Skin epidermis (tissue), 12 donors: ENCODE data around the gene LCN2.
A peak's percentile ranks its signal among the peaks of the same experiment; 100 is the strongest.

ENCODE experiments used
- H3K27ac ChIP-seq, 21 experiments: fragments of 200-600 bp; sonication (generic) in 11 of 21; one replicate each; pipeline ENCODE4 v1.5.0; 2020; ENCODE audit warnings: mild to moderate bottlenecking in 3 of 21, inconsistent platforms in 2 of 21, moderate library complexity in 2 of 21
- H3K4me3 ChIP-seq, 7 experiments: fragments of 200-600 bp; sonication (generic) in 2 of 7; one replicate each; pipeline ENCODE4 v1.5.0; 2020; ENCODE audit warnings: inconsistent platforms in 2 of 7, mild to moderate bottlenecking in 2 of 7, moderate library complexity in 1 of 7

The LCN2 gene

DNA sequence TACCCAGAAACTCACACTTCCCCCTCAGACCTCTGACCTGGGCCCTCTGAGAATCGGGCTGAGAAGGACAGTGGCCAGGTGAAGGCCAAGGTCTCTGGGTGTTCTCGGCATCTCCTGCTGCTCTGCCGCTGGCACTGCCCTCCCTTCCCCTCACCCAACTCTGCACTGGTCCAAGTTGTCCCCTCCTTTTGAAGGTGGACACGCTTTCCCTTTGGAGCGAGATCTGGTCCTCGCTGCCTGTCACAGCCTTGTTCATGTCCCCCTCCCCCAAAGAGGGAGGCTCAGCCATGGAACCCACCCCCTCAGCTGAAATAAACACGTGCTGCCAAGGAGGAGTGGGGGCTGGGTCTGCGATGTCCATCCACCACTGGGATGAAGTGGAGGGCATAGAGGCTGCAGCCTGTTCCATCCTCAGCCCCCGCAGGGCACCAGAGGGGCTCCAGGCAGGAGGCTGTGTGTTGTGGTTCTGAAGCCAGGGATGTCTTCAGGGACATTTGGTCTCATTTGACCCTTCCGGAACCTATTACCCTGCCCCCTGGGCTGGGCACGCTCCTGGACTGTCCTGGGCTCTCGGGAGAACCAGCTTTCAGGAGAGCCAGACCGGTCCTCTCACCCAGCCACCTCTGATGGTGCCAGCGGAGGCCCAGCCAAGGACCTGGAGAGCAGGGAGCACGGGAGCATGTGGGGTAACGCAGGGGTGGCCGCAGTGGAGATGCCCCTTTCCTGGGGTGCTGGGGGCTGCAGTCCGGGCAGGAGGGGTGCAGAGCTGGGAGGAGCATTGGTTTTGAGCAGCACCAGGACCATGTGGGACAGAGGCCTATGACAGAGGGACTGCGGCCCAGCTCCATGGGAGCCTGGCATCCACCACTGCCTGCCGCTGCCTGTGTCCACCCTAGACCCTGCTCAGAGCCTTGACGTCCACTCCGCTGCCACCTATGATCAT is 4.7 kb upstream of the LCN2 start:
- H3K27ac ChIP-seq = peak overlapping the region in 5 of 21 experiments; percentile 9 to 62 (median 49)
- H3K4me3 ChIP-seq = no peak overlapping the region

GRCh38 chr9:128145536-128145935 is 3.7 kb upstream of the LCN2 start:
- peak overlapping the region in 6 of 21 experiments; percentile 9 to 66 (median 54) for H3K27ac ChIP-seq
- no peak overlapping the region for H3K4me3 ChIP-seq

GRCh38 chr9:128145951-128146351 is 3.3 kb upstream of the LCN2 start:
- H3K4me3 ChIP-seq = no peak overlapping the region
- peak overlapping the region in 4 of 21 experiments; percentile 9 to 66 (median 26) for H3K27ac ChIP-seq

DNA sequence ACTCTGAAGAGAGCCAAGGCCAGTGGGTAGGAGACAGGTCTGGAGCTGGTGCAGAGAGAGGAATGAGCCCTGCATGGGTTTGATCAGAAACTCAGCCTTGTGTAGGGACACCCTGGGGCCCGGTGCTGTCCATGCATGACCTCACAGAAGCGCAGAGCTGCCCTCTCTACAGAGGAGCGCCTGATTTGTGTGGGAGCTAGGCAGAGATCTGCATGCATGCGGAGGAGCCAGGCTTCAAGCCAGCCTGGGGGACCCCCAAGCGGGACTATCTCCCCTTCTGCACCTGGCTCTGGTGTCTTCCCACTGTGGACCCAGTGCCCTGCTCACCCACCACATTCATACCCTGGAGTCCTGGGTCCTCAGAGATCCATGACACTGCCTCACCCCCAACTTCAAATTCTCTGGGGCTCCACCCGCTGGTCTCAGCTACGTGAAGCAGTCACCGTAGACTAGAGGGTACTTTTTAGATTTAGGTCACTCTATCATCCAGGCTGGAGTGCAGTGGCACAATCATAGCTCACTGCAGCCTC is 2.6 kb upstream of the LCN2 start:
- Histone ChIP-seq H3K27ac (peak overlapping the region in 4 of 21 experiments; percentile 9 to 66 (median 26)), H3K4me3 (no peak overlapping the region)

DNA sequence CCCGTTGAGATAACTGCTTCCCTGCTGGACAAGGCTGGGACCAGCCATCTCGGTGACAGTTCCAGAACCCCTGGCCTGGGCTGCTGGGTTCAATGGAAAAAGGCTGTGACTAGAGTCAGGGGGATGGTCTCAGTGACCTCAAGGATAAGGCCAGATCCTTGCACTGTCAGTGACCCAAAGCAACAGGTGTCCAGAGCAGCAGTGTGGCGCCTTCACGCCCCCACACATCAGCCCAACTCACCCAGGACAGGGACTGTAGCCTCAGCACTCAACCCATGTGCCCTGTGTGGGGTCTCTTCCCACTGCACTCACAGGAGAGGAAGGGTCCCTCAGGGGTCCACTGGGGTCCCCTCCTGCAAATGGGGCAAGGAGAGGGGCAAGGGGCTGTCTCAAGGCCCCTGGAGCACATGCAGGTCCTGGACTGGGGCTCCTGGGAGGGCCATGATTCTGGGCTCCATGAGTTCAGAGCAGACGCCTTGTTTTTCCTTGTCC is 698 bp upstream of the LCN2 start:
- Histone ChIP-seq H3K4me3 (no peak overlapping the region), H3K27ac (peak overlapping the region in 7 of 21 experiments; percentile 19 to 71 (median 37))

GRCh38 chr9:128149951-128150593 is 819 bp downstream of the LCN2 start:
- no peak overlapping the region for H3K4me3 ChIP-seq
- H3K27ac ChIP-seq = peak overlapping the region in 4 of 21 experiments; percentile 44 to 69 (median 63)

GRCh38 chr9:128150594-128151308 is 1.5 kb downstream of the LCN2 start:
- Histone ChIP-seq H3K4me3 (no peak overlapping the region), H3K27ac (peak overlapping the region in 2 of 21 experiments; percentile 2 to 69)

DNA sequence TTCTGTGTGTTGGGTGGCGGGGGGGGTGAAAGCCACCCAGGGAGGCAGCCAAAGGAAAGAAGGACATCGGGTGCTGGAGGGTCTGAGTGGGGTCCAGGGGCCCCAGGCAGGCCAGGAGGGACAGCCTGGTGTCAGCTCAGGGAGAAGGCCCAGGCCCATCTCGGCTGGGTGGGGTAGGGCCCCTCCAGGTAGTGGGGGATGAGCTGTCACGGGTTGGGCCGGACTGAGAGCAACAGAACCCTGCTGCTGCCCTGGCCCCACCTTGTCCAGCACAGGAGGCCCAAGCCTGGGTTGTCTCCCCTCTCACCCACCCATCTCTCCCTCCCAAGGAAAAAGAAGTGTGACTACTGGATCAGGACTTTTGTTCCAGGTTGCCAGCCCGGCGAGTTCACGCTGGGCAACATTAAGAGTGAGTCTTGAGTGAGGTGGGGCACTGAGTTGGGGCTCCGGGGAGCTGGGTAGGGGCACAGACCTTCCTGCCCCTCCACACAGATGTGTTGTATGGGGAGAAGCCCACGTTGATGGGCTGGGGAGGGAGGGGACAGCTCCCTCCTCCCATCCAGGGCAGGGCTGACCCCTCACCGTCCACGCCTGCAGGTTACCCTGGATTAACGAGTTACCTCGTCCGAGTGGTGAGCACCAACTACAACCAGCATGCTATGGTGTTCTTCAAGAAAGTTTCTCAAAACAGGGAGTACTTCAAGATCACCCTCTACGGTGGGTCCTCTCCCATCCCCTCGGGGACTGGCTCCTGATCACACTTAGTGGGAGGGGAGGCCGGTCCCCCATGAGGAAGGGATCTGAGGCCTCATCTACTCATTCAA is 2.3 kb downstream of the LCN2 start:
- H3K4me3 ChIP-seq = no peak overlapping the region
- no peak overlapping the region for H3K27ac ChIP-seq

DNA sequence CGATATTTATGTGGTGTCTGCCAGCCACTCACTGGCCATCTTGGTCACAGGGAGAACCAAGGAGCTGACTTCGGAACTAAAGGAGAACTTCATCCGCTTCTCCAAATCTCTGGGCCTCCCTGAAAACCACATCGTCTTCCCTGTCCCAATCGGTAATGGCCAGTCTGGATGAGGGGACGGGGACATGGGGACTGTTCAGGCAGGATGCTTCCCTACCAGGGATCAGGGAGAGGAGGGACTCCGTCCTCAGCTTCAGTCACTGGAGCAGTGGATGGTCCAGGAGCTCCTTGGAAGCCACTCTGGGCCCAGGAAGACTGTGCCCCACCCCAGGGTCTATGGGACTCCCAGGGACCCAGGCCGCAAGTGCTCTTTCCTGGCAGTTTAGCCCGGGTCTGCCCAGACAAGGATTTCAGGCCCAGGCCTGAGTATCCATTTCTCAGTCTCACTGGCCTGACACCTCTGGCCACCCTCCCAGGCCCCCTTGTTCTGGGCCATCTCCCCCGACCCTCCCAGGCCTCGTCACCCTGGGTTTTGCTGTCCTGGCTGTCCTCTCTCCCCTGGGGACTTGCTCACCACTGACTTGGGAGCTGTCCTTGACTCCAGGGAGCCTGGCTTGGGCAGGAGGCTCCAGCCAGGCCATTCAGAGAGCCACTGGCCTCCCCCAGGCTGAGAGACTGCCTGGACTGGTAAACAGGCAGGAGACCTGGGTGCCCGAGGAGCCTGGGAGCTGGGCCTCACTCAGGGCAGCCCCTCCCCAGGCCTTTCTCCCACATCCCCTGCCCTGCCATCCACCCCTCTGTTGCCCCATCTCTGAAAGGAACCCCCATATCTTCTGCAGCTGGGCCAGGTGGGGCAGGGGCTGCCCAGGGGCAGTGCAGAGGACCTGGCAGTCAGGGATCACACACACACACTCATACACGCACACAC is 3.1 kb downstream of the LCN2 start:
- Histone ChIP-seq H3K27ac (no peak overlapping the region), H3K4me3 (no peak overlapping the region)

GRCh38 chr9:128153060-128153946 is 4.0 kb downstream of the LCN2 start:
- no peak overlapping the region for H3K27ac ChIP-seq

GRCh38 chr9:128153947-128154695 is 4.9 kb downstream of the LCN2 start:
- H3K4me3 ChIP-seq = no peak overlapping the region

More at GRCh38 chr9:128153060-128153946, 4.0 kb downstream of the LCN2 start:
- no peak overlapping the region for H3K4me3 ChIP-seq

DNA sequence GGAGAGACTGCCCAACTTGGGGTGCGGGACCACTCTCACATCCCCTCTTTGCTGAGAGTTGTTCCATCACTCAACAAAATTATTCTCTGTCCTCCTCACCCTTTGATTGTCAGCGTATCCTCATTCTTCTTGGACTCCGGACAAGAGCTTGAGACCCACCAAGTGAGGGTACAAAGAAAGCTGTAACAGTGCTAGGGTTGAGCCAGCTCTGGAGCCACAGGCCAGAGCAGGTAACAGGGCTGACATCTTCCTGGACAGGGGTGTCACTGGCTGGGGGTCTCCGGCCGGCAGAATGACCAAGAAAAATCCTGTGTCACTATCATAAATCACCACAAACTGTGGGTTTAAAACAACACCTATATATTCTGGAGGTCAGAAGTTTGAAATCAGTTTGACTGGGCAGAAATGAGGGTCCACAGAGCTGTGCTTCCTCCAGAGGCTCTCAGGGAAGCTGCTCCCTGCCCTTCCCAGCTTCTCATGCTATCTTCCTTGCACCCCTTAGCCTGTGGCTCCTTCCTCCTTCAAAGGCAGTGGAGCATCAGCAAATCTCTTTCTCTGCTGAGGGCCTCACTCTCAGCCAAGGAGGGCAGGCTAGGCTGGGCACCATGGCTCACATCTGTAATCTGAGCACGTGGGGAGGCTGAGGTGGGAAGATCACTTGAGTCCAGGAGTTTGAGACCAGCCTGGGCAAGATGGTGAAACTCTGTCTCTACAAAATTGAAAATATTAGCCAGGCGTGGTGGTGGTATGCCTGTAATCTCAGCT is 6.7 kb downstream of the LCN2 start:
- H3K27ac ChIP-seq = no peak overlapping the region

More at GRCh38 chr9:128153947-128154695, 4.9 kb downstream of the LCN2 start:
- no peak overlapping the region for H3K27ac ChIP-seq

DNA sequence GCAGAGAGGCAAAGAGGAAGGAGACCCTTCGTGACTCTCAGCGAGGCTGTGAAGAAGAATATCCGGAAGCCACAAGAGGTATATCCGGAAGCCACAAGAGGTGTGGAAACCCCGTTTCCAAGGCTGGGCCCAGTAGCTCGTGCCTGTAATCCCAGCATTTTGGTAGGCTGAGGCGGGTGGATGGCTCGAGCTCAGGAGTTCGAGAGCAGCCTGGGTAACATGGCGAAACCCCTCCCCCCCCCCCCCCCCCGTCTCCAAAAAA is 10.2 kb downstream of the LCN2 start:
- Histone ChIP-seq H3K27ac (peak overlapping the region in 20 of 21 experiments; percentile 40 to 92 (median 77)), H3K4me3 (peak overlapping the region; percentile 52 to 85 (median 66))

More for the DNA sequence above, 6.7 kb downstream of the LCN2 start:
- no peak overlapping the region for H3K4me3 ChIP-seq

GRCh38 chr9:128159784-128160602 is 10.7 kb downstream of the LCN2 start, which contains the start of gene BBLN:
Gene BBLN, plus strand, starts transcription at chr9:128160265. Its CDS starts 143 bp downstream, at chr9:128160408.
- Histone ChIP-seq H3K4me3 (peak within 1 kb of the TSS; percentile 52 to 85 (median 66)), H3K27ac (peak within 1 kb of the TSS; percentile 37 to 92 (median 80))
